OCI-LY7 (cell line): ENCODE measurements around the gene ARG2. TPM values are rescaled to one million over a fixed set of nuclear protein-coding genes. Genes with fewer than 3 reads are reported as not detected.

ENCODE experiments used
- BruUV-seq: library from RNA; stranded (reverse); fragments of 400-500 nt; replicated peaks from 2 replicates; lab custom pipeline; 2021; lab: Mats Ljungman, UMichigan
- CTCF ChIA-PET: fragments of 300-600 bp; sonication (Branson Sonifier 250); formaldehyde crosslinking; loops from one replicate; lab custom pipeline; 2022; ENCODE audit warnings: antibody characterized with exemption; ENCODE audit not compliant: unreplicated experiment; lab: Charles Lee
- POLR2A ChIA-PET: fragments of 300-600 bp; sonication (Branson Sonifier 250); formaldehyde crosslinking; loops from one replicate; lab custom pipeline; 2022; ENCODE audit warnings: antibody characterized with exemption; lab: Charles Lee
- DNase-seq: peaks from one replicate; pipeline ENCODE4 v3.0.0-alpha.2; 2015; ENCODE audit warnings: low spot score
- H2AFZ ChIP-seq: fragments of 200-600 bp; sonication (generic), shearing (Covaris generic); 2 replicates; pipeline ENCODE4 v1.6.1; 2014; ENCODE audit warnings: mild to moderate bottlenecking, antibody characterized with exemption, low read length, moderate library complexity
- H3K27ac ChIP-seq: fragments of 200-600 bp; sonication (generic); 2 replicates; pipeline ENCODE4 v1.5.1; 2014; ENCODE audit warnings: mixed run types, low read depth, mild to moderate bottlenecking, moderate library complexity, low read length, inconsistent platforms; ENCODE audit not compliant: poor library complexity, severe bottlenecking
- H3K36me3 ChIP-seq: fragments of 200-600 bp; sonication (generic); 2 replicates; pipeline ENCODE4 v1.6.1; 2014; ENCODE audit warnings: mild to moderate bottlenecking, antibody characterized with exemption, low read length, moderate library complexity, mixed read lengths; ENCODE audit not compliant: insufficient read depth
- H3K4me1 ChIP-seq: fragments of 200-600 bp; sonication (generic); 2 replicates; pipeline ENCODE4 v1.5.1; 2014; ENCODE audit warnings: mild to moderate bottlenecking, low read length; ENCODE audit not compliant: insufficient read depth, poor library complexity, severe bottlenecking
- H3K4me2 ChIP-seq: fragments of 200-600 bp; sonication (generic); 2 replicates; pipeline ENCODE4 v1.6.1; 2014; ENCODE audit warnings: mild to moderate bottlenecking, low read length
- H3K4me3 ChIP-seq: fragments of 200-600 bp; sonication (generic); 2 replicates; pipeline ENCODE4 v1.5.1; 2014; ENCODE audit warnings: mild to moderate bottlenecking, low read depth, low read length; ENCODE audit not compliant: poor library complexity, severe bottlenecking
- H3K79me2 ChIP-seq: fragments of 200-600 bp; sonication (generic); 2 replicates; pipeline ENCODE4 v1.6.1; 2016; ENCODE audit warnings: low read depth, mild to moderate bottlenecking, low read length, moderate library complexity, mixed read lengths; ENCODE audit not compliant: insufficient read depth
- H3K9me2 ChIP-seq: fragments of 200-600 bp; sonication (generic); 2 replicates; pipeline ENCODE4 v1.6.1; 2016; ENCODE audit warnings: mild to moderate bottlenecking, low read length, mixed read lengths; ENCODE audit not compliant: insufficient read depth
- H3K9me3 ChIP-seq: fragments of 200-600 bp; sonication (generic); 2 replicates; pipeline ENCODE4 v1.6.1; 2014; ENCODE audit warnings: mild to moderate bottlenecking, mixed run types, low read length, mixed read lengths
- H4K20me1 ChIP-seq: fragments of 200-600 bp; sonication (generic); 2 replicates; pipeline ENCODE4 v1.6.1; 2014; ENCODE audit warnings: mild to moderate bottlenecking, antibody characterized with exemption, low read length, moderate library complexity, mixed read lengths; ENCODE audit not compliant: insufficient read depth
- CTCF ChIP-seq: fragments of 200-600 bp; sonication (generic); conservative IDR thresholded peaks from 2 replicates; pipeline ENCODE4 v1.5.1; 2014; ENCODE audit warnings: mild to moderate bottlenecking, antibody characterized with exemption, low read length, moderate library complexity, mixed read lengths
- EZH2phosphoT487 ChIP-seq: fragments of 200-600 bp; sonication (generic); IDR thresholded peaks from 2 replicates; pipeline ENCODE4 v1.6.1; 2018; ENCODE audit warnings: low read depth, borderline replicate concordance, mild to moderate bottlenecking, mixed run types, antibody characterized with exemption, low read length, moderate library complexity, mixed read lengths
- intact Hi-C: fragments of 100-400 bp; cut with micrococcal nuclease; formaldehyde crosslinking; loops from one replicate; pipeline ENCODE4 v1.10.0; 2022; ENCODE audit not compliant: unreplicated experiment
- total RNA-seq, 2 experiments: library from RNA; depleted of rRNA in 1 of 2; stranded (reverse); fragments of >200 nt in 1 of 2; shearing (Covaris generic) in 1 of 2; gene quantifications; 2 replicates each; pipeline ENCODE4 v1.2.3, GENCODE V29; 2014 to 2022

Gene ARG2
- total RNA-seq, 2 experiments from 2014 or later: 2.0 to 4.2 TPM

GRCh38 chr14:67680121-67680602, 60.4 kb downstream of the ARG2 start:
- H4K20me1 ChIP-seq: no peaks in the 10 kb centered on the region
- intact Hi-C loops: no loop called here
- H3K4me3 ChIP-seq: no peak overlapping the region
- BruUV-seq: no TSS peak
- H3K36me3 ChIP-seq: peaks cover 86% of the 10 kb centered on the region
- no peak overlapping the region for H3K27ac ChIP-seq
- H3K9me3 ChIP-seq: no peaks in the 10 kb centered on the region
- CTCF ChIA-PET: no interaction called here
- no peak overlapping the region for H2AFZ ChIP-seq
- H3K4me2 ChIP-seq: no peak overlapping the region
- no peaks in the 10 kb centered on the region for H3K9me2 ChIP-seq
- TF ChIP-seq CTCF (no peak), EZH2phosphoT487 (no peak)
- POLR2A ChIA-PET: no interaction called here
- peaks cover 3% of the 10 kb centered on the region for H3K4me1 ChIP-seq
- no peak for DNase-seq
- no peaks in the 10 kb centered on the region for H3K79me2 ChIP-seq

- H2AFZ ChIP-seq: no peak overlapping the region
- peaks cover 93% of the 10 kb centered on the region for H3K36me3 ChIP-seq
- no peak overlapping the region for H3K27ac ChIP-seq
- H3K79me2 ChIP-seq: no peaks in the 10 kb centered on the region
- TF ChIP-seq CTCF: no peak
- TF ChIP-seq EZH2phosphoT487: no peak
- no peak overlapping the region for H3K4me3 ChIP-seq
- no TSS peak for BruUV-seq
- no peaks in the 10 kb centered on the region for H3K4me1 ChIP-seq
- ChIA-PET CTCF (no interaction called here), POLR2A (interaction anchor here (1.0 kb wide), 1 partner anchor 15 kb away, joined by 3 read pairs; the partner anchor contains the start of gene RDH11)
- DNase-seq: no peak
- intact Hi-C loops: no loop called here
- no peaks in the 10 kb centered on the region for H3K9me3 ChIP-seq
- H3K4me2 ChIP-seq: no peak overlapping the region
- H4K20me1 ChIP-seq: no peaks in the 10 kb centered on the region
- no peaks in the 10 kb centered on the region for H3K9me2 ChIP-seq
Observed at GRCh38 chr14:67680941-67681340, 61.2 kb downstream of the ARG2 start.

GRCh38 chr14:67683842-67684241, 64.1 kb downstream of the ARG2 start:
- Histone ChIP-seq H3K4me3 (no peak overlapping the region), H3K9me3 (no peaks in the 10 kb centered on the region), H3K4me2 (no peak overlapping the region), H4K20me1 (no peaks in the 10 kb centered on the region), H3K36me3 (peaks cover 94% of the 10 kb centered on the region), H3K9me2 (no peaks in the 10 kb centered on the region), H3K27ac (no peak overlapping the region), H3K4me1 (no peaks in the 10 kb centered on the region), H2AFZ (no peak overlapping the region), H3K79me2 (no peaks in the 10 kb centered on the region)
- BruUV-seq: no TSS peak
- intact Hi-C loops: no loop called here
- TF ChIP-seq CTCF: no peak
- no peak for TF ChIP-seq EZH2phosphoT487
- no peak for DNase-seq
- CTCF ChIA-PET: no interaction called here
- POLR2A ChIA-PET: no interaction called here
